Measurements from ENCODE around the gene SH3GL2. TPM values are rescaled to one million over a fixed set of nuclear protein-coding genes. Genes with fewer than 3 reads are reported as not detected.

SH3GL2 gene
- total RNA-seq, 2 experiments from 2014 or later: not detected

GRCh38 chr9:17665450-17665849 lies 86.6 kb downstream of the SH3GL2 start:
- ChIA-PET POLR2A (no interaction called here), CTCF (no interaction called here)
- intact Hi-C loops (cut with DNase I, micrococcal nuclease): no loop called here
- H3K4me3 Mint-ChIP-seq: no peak overlapping the region
- H3K36me3 Mint-ChIP-seq (ENCODE audit: low read depth): no peaks in the 10 kb centered on the region
- DNase-seq (no peak), ATAC-seq (no peak)
- no peaks in the 10 kb centered on the region for H3K4me1 Mint-ChIP-seq
- no peaks in the 10 kb centered on the region for H3K27me3 Mint-ChIP-seq
- no peak overlapping the region for H3K27ac Mint-ChIP-seq
- H3K9me3 Mint-ChIP-seq (ENCODE audit: low read depth): peaks cover 2% of the 10 kb centered on the region

- H3K36me3 Mint-ChIP-seq (ENCODE audit: low read depth): no peaks in the 10 kb centered on the region
- POLR2A ChIA-PET: no interaction called here
- intact Hi-C loops (cut with DNase I, micrococcal nuclease): no loop called here
- peaks cover 2% of the 10 kb centered on the region for H3K9me3 Mint-ChIP-seq (ENCODE audit: low read depth)
- no peak overlapping the region for H3K27ac Mint-ChIP-seq
- no peak for DNase-seq
- no peak overlapping the region for H3K4me3 Mint-ChIP-seq
- ATAC-seq: no peak
- H3K4me1 Mint-ChIP-seq: no peaks in the 10 kb centered on the region
- H3K27me3 Mint-ChIP-seq: no peaks in the 10 kb centered on the region
- CTCF ChIA-PET: no interaction called here
Observed at GRCh38 chr9:17669206-17669605, 90.3 kb downstream of the SH3GL2 start.

GRCh38 chr9:17682684-17683083 lies 103.8 kb downstream of the SH3GL2 start:
- DNase-seq (no peak), ATAC-seq (no peak)
- Mint-ChIP-seq H3K27me3 (no peaks in the 10 kb centered on the region), H3K4me3 (no peak overlapping the region), H3K27ac (no peak overlapping the region), H3K36me3 (ENCODE audit: low read depth) (no peaks in the 10 kb centered on the region), H3K9me3 (ENCODE audit: low read depth) (peaks cover 18% of the 10 kb centered on the region), H3K4me1 (no peaks in the 10 kb centered on the region)
- CTCF ChIA-PET: no interaction called here
- POLR2A ChIA-PET: no interaction called here
- intact Hi-C loops (cut with DNase I, micrococcal nuclease): no loop called here

- Mint-ChIP-seq H3K27ac (no peak overlapping the region), H3K9me3 (ENCODE audit: low read depth) (peaks cover 14% of the 10 kb centered on the region), H3K4me1 (no peaks in the 10 kb centered on the region), H3K36me3 (ENCODE audit: low read depth) (no peaks in the 10 kb centered on the region), H3K27me3 (no peaks in the 10 kb centered on the region), H3K4me3 (no peak overlapping the region)
- ChIA-PET CTCF (no interaction called here), POLR2A (no interaction called here)
- ATAC-seq (no peak), DNase-seq (no peak)
- intact Hi-C loops (cut with DNase I, micrococcal nuclease): no loop called here
Observed at GRCh38 chr9:17688834-17689233, 110.0 kb downstream of the SH3GL2 start.

- DNase-seq: no peak
- no peak overlapping the region for H3K4me3 Mint-ChIP-seq
- POLR2A ChIA-PET: no interaction called here
- no peak overlapping the region for H3K27ac Mint-ChIP-seq
- intact Hi-C loops (cut with DNase I, micrococcal nuclease): no loop called here
- H3K4me1 Mint-ChIP-seq: no peaks in the 10 kb centered on the region
- no peaks in the 10 kb centered on the region for H3K36me3 Mint-ChIP-seq (ENCODE audit: low read depth)
- H3K27me3 Mint-ChIP-seq: no peaks in the 10 kb centered on the region
- no peaks in the 10 kb centered on the region for H3K9me3 Mint-ChIP-seq (ENCODE audit: low read depth)
- ATAC-seq: no peak
- CTCF ChIA-PET: interaction anchor here (1.3 kb wide), 1 partner anchor 33 kb away, joined by 4 read pairs; no protein-coding TSS in a partner anchor
Observed at GRCh38 chr9:17694336-17694735, 115.5 kb downstream of the SH3GL2 start.

- CTCF ChIA-PET: interaction anchor here (0.8 kb wide), 1 partner anchor 13 kb away, joined by 3 read pairs; no protein-coding TSS in a partner anchor
- no peak overlapping the region for H3K27ac Mint-ChIP-seq
- no peaks in the 10 kb centered on the region for H3K27me3 Mint-ChIP-seq
- ATAC-seq (no peak), DNase-seq (no peak)
- no peaks in the 10 kb centered on the region for H3K9me3 Mint-ChIP-seq (ENCODE audit: low read depth)
- no peaks in the 10 kb centered on the region for H3K4me1 Mint-ChIP-seq
- no peaks in the 10 kb centered on the region for H3K36me3 Mint-ChIP-seq (ENCODE audit: low read depth)
- H3K4me3 Mint-ChIP-seq: no peak overlapping the region
- POLR2A ChIA-PET: no interaction called here
- intact Hi-C loops (cut with DNase I, micrococcal nuclease): no loop called here
Observed at GRCh38 chr9:17695482-17695881, 116.6 kb downstream of the SH3GL2 start.

- Mint-ChIP-seq H3K4me3 (no peak overlapping the region), H3K9me3 (ENCODE audit: low read depth) (no peaks in the 10 kb centered on the region), H3K27me3 (no peaks in the 10 kb centered on the region), H3K4me1 (no peaks in the 10 kb centered on the region), H3K36me3 (ENCODE audit: low read depth) (no peaks in the 10 kb centered on the region), H3K27ac (no peak overlapping the region)
- ChIA-PET POLR2A (no interaction called here), CTCF (no interaction called here)
- DNase-seq (no peak), ATAC-seq (no peak)
- intact Hi-C loops (cut with DNase I, micrococcal nuclease): no loop called here
Observed at GRCh38 chr9:17699615-17700330, 120.9 kb downstream of the SH3GL2 start.

- H3K4me3 Mint-ChIP-seq: no peak overlapping the region
- no peaks in the 10 kb centered on the region for H3K4me1 Mint-ChIP-seq
- ChIA-PET POLR2A (no interaction called here), CTCF (no interaction called here)
- peaks cover 3% of the 10 kb centered on the region for H3K9me3 Mint-ChIP-seq (ENCODE audit: low read depth)
- intact Hi-C loops (cut with DNase I, micrococcal nuclease): loop anchor here in 1 of 2 experiments (2.0 kb wide), 1 partner anchor 66 kb away; no protein-coding TSS in a partner anchor
- DNase-seq: no peak
- no peak for ATAC-seq
- H3K36me3 Mint-ChIP-seq (ENCODE audit: low read depth): no peaks in the 10 kb centered on the region
- H3K27ac Mint-ChIP-seq: no peak overlapping the region
- H3K27me3 Mint-ChIP-seq: no peaks in the 10 kb centered on the region
Observed at GRCh38 chr9:17706347-17706746, 127.5 kb downstream of the SH3GL2 start.

GRCh38 chr9:17719053-17719452 lies 140.2 kb downstream of the SH3GL2 start:
- no peaks in the 10 kb centered on the region for H3K36me3 Mint-ChIP-seq (ENCODE audit: low read depth)
- ChIA-PET POLR2A (no interaction called here), CTCF (no interaction called here)
- H3K4me3 Mint-ChIP-seq: no peak overlapping the region
- H3K27me3 Mint-ChIP-seq: no peaks in the 10 kb centered on the region
- no peaks in the 10 kb centered on the region for H3K4me1 Mint-ChIP-seq
- no peak overlapping the region for H3K27ac Mint-ChIP-seq
- no peak for ATAC-seq
- H3K9me3 Mint-ChIP-seq (ENCODE audit: low read depth): peaks cover 8% of the 10 kb centered on the region
- intact Hi-C loops (cut with DNase I, micrococcal nuclease): no loop called here
- no peak for DNase-seq

GRCh38 chr9:17721954-17722353 lies 143.1 kb downstream of the SH3GL2 start:
- H3K4me3 Mint-ChIP-seq: no peak overlapping the region
- peaks cover 10% of the 10 kb centered on the region for H3K9me3 Mint-ChIP-seq (ENCODE audit: low read depth)
- no peaks in the 10 kb centered on the region for H3K4me1 Mint-ChIP-seq
- no peaks in the 10 kb centered on the region for H3K36me3 Mint-ChIP-seq (ENCODE audit: low read depth)
- H3K27me3 Mint-ChIP-seq: no peaks in the 10 kb centered on the region
- ATAC-seq (no peak), DNase-seq (no peak)
- intact Hi-C loops (cut with DNase I, micrococcal nuclease): no loop called here
- POLR2A ChIA-PET: no interaction called here
- CTCF ChIA-PET: no interaction called here
- H3K27ac Mint-ChIP-seq: no peak overlapping the region

GRCh38 chr9:17723656-17724055 lies 144.8 kb downstream of the SH3GL2 start:
- no peaks in the 10 kb centered on the region for H3K4me1 Mint-ChIP-seq
- ChIA-PET CTCF (no interaction called here), POLR2A (no interaction called here)
- DNase-seq (no peak), ATAC-seq (no peak)
- H3K4me3 Mint-ChIP-seq: no peak overlapping the region
- H3K36me3 Mint-ChIP-seq (ENCODE audit: low read depth): no peaks in the 10 kb centered on the region
- peaks cover 10% of the 10 kb centered on the region for H3K9me3 Mint-ChIP-seq (ENCODE audit: low read depth)
- H3K27me3 Mint-ChIP-seq: no peaks in the 10 kb centered on the region
- H3K27ac Mint-ChIP-seq: no peak overlapping the region
- intact Hi-C loops (cut with DNase I, micrococcal nuclease): no loop called here

GRCh38 chr9:17725399-17726010 lies 146.6 kb downstream of the SH3GL2 start:
- Mint-ChIP-seq H3K27me3 (no peaks in the 10 kb centered on the region), H3K27ac (no peak overlapping the region), H3K4me3 (no peak overlapping the region), H3K4me1 (no peaks in the 10 kb centered on the region), H3K36me3 (ENCODE audit: low read depth) (no peaks in the 10 kb centered on the region), H3K9me3 (ENCODE audit: low read depth) (peaks cover 12% of the 10 kb centered on the region)
- no peak for ATAC-seq
- ChIA-PET CTCF (no interaction called here), POLR2A (no interaction called here)
- intact Hi-C loops (cut with DNase I, micrococcal nuclease): no loop called here
- DNase-seq: no peak
